ENCODE results near the gene CGREF1.

DNA sequence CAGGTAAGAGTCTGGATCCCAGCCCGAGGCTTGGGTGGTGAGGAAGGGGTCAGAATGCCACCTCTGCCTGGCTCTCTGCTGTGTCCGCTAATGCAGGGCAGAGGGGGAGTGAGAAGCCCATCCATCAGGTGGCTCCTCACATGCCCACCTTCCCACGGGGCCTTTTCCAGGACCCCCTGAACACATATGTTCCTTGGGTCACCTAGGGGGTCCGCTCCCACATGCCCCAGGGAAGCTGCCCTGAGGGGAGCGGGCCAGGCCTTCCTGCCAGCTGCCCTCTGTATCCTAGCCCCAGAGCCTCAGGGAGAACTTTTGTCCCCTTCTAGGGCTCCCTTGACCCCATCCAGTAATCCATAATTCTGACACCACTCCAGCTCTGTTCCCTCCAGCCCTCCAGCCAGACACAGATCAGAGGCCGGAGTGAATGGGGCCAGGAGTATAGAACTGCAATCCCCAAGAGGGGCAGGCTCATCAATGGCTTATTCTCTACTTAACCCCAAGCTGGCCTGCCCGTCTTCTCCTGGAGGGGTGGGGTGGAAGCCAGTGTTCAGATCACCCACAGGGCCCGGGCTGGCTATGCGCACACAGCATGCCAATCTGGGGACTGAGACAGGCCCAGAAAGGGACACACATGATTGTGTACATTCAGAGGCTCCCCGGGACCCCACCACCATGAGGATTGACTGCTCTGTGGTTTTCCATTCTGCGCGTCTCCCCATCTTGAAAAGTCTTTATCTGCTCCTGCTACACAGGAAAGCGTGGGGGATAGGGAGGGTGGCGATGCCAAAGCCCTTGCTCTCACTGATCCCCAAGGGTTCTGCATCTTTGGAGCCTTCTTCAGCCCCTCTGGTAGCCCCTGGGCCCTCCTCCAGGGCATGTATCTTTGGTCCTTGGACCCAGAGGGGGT lies 39.4 kb downstream of the CGREF1 start:
- no peak for TF ChIP-seq POLR2A (IDR thresholded peaks at IDR 0.05)
- TF ChIP-seq, protein P1, sequence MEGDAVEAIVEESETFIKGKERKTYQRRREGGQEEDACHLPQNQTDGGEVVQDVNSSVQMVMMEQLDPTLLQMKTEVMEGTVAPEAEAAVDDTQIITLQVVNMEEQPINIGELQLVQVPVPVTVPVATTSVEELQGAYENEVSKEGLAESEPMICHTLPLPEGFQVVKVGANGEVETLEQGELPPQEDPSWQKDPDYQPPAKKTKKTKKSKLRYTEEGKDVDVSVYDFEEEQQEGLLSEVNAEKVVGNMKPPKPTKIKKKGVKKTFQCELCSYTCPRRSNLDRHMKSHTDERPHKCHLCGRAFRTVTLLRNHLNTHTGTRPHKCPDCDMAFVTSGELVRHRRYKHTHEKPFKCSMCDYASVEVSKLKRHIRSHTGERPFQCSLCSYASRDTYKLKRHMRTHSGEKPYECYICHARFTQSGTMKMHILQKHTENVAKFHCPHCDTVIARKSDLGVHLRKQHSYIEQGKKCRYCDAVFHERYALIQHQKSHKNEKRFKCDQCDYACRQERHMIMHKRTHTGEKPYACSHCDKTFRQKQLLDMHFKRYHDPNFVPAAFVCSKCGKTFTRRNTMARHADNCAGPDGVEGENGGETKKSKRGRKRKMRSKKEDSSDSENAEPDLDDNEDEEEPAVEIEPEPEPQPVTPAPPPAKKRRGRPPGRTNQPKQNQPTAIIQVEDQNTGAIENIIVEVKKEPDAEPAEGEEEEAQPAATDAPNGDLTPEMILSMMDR (IDR thresholded peaks at IDR 0.05) = no peak

All from body of pancreas (tissue), 4 donors.